PC-9 (cell line): ENCODE measurements around the gene PTK6. TPM values are rescaled to one million over a fixed set of nuclear protein-coding genes. Genes with fewer than 3 reads are reported as not detected.

ENCODE experiments used
- BruUV-seq: library from RNA; stranded (reverse); fragments of 400-500 nt; replicated peaks from 2 replicates; lab custom pipeline; 2021; lab: Mats Ljungman, UMichigan
- CTCF ChIA-PET: fragments of 300-600 bp; sonication (Branson Sonifier 250); formaldehyde crosslinking; loops from one replicate; lab custom pipeline; 2022; ENCODE audit warnings: antibody characterized with exemption; lab: Charles Lee
- POLR2A ChIA-PET: fragments of 300-600 bp; sonication (Branson Sonifier 250); formaldehyde crosslinking; loops from one replicate; lab custom pipeline; 2022; ENCODE audit warnings: antibody characterized with exemption; ENCODE audit not compliant: unreplicated experiment; lab: Charles Lee
- DNase-seq, 2 experiments: peaks; one replicate each; pipeline versions ENCODE4 v3.0.0 to v3.0.0-alpha.2; 2015 to 2022; ENCODE audit warnings: mixed read lengths in 1 of 2
- H2AFZ ChIP-seq: fragments of 200-600 bp; sonication (generic); 2 replicates; pipeline ENCODE4 v1.8.1; 2017; ENCODE audit warnings: antibody characterized with exemption
- H3F3A ChIP-seq: fragments of 200-600 bp; sonication (generic); 2 replicates; pipeline ENCODE4 v1.8.1; 2017; ENCODE audit warnings: antibody characterized with exemption, mild to moderate bottlenecking, low read depth; ENCODE audit not compliant: insufficient read depth
- H3K27ac ChIP-seq: fragments of 200-600 bp; sonication (generic); 2 replicates; pipeline ENCODE4 v1.6.1; 2016; ENCODE audit warnings: mixed run types
- H3K27me3 ChIP-seq: fragments of 200-600 bp; sonication (generic); 2 replicates; pipeline ENCODE4 v1.6.1; 2016; ENCODE audit warnings: low read depth, mixed run types; ENCODE audit not compliant: insufficient read depth
- H3K36me3 ChIP-seq: fragments of 200-600 bp; sonication (generic); 2 replicates; pipeline ENCODE4 v1.6.1; 2016; ENCODE audit warnings: low read depth, mixed run types
- H3K4me1 ChIP-seq: fragments of 200-600 bp; sonication (generic); replicated peaks from 2 replicates; pipeline ENCODE4 v1.6.1; 2016; ENCODE audit warnings: mixed run types; ENCODE audit not compliant: insufficient read depth
- H3K4me2 ChIP-seq: fragments of 200-600 bp; sonication (generic); 2 replicates; pipeline ENCODE4 v1.6.1; 2017; ENCODE audit warnings: mixed run types
- H3K4me3 ChIP-seq: fragments of 200-600 bp; sonication (generic); 2 replicates; pipeline ENCODE4 v1.6.1; 2016; ENCODE audit warnings: mixed run types
- H3K79me2 ChIP-seq: fragments of 200-600 bp; sonication (generic); 2 replicates; pipeline ENCODE4 v1.6.1; 2017; ENCODE audit warnings: low read depth, mixed run types
- H3K9me2 ChIP-seq: fragments of 200-600 bp; sonication (generic); 2 replicates; pipeline ENCODE4 v1.8.1; 2017; ENCODE audit warnings: mild to moderate bottlenecking; ENCODE audit not compliant: insufficient read depth
- H3K9me3 ChIP-seq: fragments of 200-600 bp; sonication (generic); 2 replicates; pipeline ENCODE4 v1.8.1; 2016; ENCODE audit warnings: low read depth; ENCODE audit not compliant: insufficient read depth
- H4K20me1 ChIP-seq: fragments of 200-600 bp; sonication (generic); 2 replicates; pipeline ENCODE4 v1.8.1; 2017; ENCODE audit not compliant: insufficient read depth
- CTCF ChIP-seq: fragments of 200-600 bp; sonication (generic); conservative IDR thresholded peaks from 2 replicates; pipeline ENCODE4 v1.6.1; 2017; ENCODE audit warnings: mixed run types, antibody characterized with exemption, mild to moderate bottlenecking, moderate library complexity
- EZH2 ChIP-seq: fragments of 200-600 bp; sonication (generic); IDR thresholded peaks from 2 replicates; pipeline ENCODE4 v1.8.0; 2017; ENCODE audit warnings: antibody characterized with exemption, low read depth
- intact Hi-C: fragments of 100-400 bp; cut with micrococcal nuclease; formaldehyde crosslinking; loops from one replicate; pipeline ENCODE4 v1.10.0; 2022; ENCODE audit not compliant: unreplicated experiment
- total RNA-seq: library from RNA; stranded (reverse); gene quantifications from 2 replicates; pipeline ENCODE4 v1.2.3, GENCODE V29; 2021

The PTK6 gene
- total RNA-seq, 1 experiment from 2014 or later: 12.9 TPM

DNA sequence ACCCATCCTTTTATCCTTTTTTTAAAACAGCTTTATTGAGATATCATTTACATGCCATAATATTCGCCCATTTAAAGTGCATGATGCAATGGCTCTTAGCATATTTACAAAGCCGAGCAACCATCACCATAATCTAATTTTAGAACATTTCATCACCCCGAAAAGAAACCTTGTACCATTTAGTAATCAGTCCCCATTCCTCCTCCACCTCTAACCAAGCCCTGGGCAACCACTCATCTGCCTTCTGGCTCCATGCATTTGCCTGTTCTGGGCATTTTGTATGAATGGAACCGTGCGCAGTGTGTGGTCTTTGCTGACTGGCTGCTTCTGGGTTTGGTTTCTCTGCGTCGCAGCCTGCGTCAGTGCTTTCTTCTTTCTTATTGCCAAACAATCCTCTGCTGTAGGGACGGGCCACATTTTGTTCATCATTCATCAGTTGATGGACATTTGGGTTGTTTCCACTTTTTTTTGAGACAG, 28.1 kb downstream of the PTK6 start:
- POLR2A ChIA-PET: no interaction called here
- no peak for DNase-seq

DNA sequence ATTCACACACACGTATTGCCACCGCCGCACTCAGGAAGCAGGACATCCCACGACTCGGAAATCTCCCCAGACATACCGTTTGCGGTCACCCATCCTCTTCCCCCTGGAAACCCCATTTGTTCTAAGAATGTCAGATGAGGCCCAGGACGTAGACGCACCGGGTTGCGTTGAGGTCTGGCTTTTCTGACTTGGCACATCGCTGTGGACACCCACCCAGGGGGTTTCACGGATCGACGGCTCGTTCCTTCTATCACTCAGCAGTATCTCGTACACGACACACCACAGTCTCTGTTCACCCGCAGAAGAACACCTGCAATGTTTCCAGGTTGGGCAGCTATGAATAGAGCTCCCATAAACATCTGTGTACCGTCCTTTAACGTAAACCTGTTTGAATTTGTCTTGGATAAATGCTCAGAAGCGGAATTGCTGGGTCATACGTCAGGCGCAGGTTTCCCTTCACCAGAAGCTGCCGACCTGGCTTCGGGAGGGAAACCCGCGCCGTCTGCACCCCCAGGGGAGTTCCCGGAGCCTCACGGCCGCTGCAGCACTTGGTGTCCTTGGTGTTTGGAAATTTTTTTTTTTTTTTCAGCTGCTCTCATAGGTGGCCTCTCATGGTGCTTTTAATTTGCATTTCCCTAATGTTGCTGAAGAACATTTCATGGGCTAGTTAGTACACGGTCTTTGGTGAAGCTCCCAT, 29.0 kb downstream of the PTK6 start:
- DNase-seq: no peak
- no peaks in the 10 kb centered on the region for H3K79me2 ChIP-seq
- no peak overlapping the region for H3K4me3 ChIP-seq
- peaks cover 4% of the 10 kb centered on the region for H3K9me3 ChIP-seq
- intact Hi-C loops: no loop called here
- H2AFZ ChIP-seq: no peak overlapping the region
- peaks cover 98% of the 10 kb centered on the region for H3K27me3 ChIP-seq
- peaks cover 8% of the 10 kb centered on the region; the same call in 1 of the 2 replicates for H3F3A ChIP-seq
- H3K4me2 ChIP-seq: no peak overlapping the region
- no peaks in the 10 kb centered on the region for H3K4me1 ChIP-seq
- no peak for TF ChIP-seq EZH2
- no peak for TF ChIP-seq CTCF
- no peak overlapping the region for H3K27ac ChIP-seq
- no peaks in the 10 kb centered on the region for H3K36me3 ChIP-seq
- CTCF ChIA-PET: no interaction called here
- no peaks in the 10 kb centered on the region for H4K20me1 ChIP-seq
- POLR2A ChIA-PET: no interaction called here
- BruUV-seq: no TSS peak
- no peaks in the 10 kb centered on the region for H3K9me2 ChIP-seq

More for the DNA sequence above, 28.1 kb downstream of the PTK6 start:
- Histone ChIP-seq H3K9me2 (no peaks in the 10 kb centered on the region), H3K27me3 (peaks cover 98% of the 10 kb centered on the region), H3K9me3 (peaks cover 4% of the 10 kb centered on the region), H3K79me2 (no peaks in the 10 kb centered on the region), H2AFZ (no peak overlapping the region), H4K20me1 (no peaks in the 10 kb centered on the region), H3K4me3 (no peak overlapping the region), H3K36me3 (no peaks in the 10 kb centered on the region), H3K27ac (no peak overlapping the region), H3K4me2 (no peak overlapping the region), H3F3A (peaks cover 8% of the 10 kb centered on the region; the same call in 1 of the 2 replicates), H3K4me1 (no peaks in the 10 kb centered on the region)
- no TSS peak for BruUV-seq
- TF ChIP-seq EZH2 (no peak), CTCF (no peak)
- intact Hi-C loops: no loop called here
- CTCF ChIA-PET: no interaction called here

- Histone ChIP-seq H3K79me2 (no peaks in the 10 kb centered on the region), H3K9me2 (no peaks in the 10 kb centered on the region), H3F3A (peaks cover 8% of the 10 kb centered on the region; the same call in 1 of the 2 replicates), H4K20me1 (no peaks in the 10 kb centered on the region), H2AFZ (no peak overlapping the region), H3K27me3 (peaks cover 92% of the 10 kb centered on the region), H3K4me2 (no peak overlapping the region), H3K27ac (no peak overlapping the region), H3K4me1 (no peaks in the 10 kb centered on the region), H3K36me3 (no peaks in the 10 kb centered on the region), H3K9me3 (peaks cover 4% of the 10 kb centered on the region), H3K4me3 (no peak overlapping the region)
- POLR2A ChIA-PET: interaction anchor here (0.6 kb wide), 1 partner anchor 632 kb away, joined by 4 read pairs; no protein-coding TSS in a partner anchor
- intact Hi-C loops: no loop called here
- TF ChIP-seq EZH2 (no peak), CTCF (no peak)
- no TSS peak for BruUV-seq
- no peak for DNase-seq
- CTCF ChIA-PET: no interaction called here
Observed at GRCh38 chr20:63507083-63507743, 30.0 kb downstream of the PTK6 start.
